HepG2 (cell line): ENCODE results near the gene SHBG. TPM values are rescaled to one million over a fixed set of nuclear protein-coding genes. Genes with fewer than 3 reads are reported as not detected.

ENCODE experiments used
- ATAC-seq: fragments of 200-7000 bp; cut with Tn5 transposase; 3 replicates; pipeline ENCODE4 v1.9.1; 2020; ENCODE audit warnings: mild to moderate bottlenecking, moderate library complexity
- BruUV-seq: library from RNA; stranded (reverse); fragments of 400-500 nt; replicated peaks from 2 replicates; lab custom pipeline; 2021; lab: Mats Ljungman, UMichigan
- CTCF ChIA-PET: fragments of 300-600 bp; formaldehyde crosslinking; extraction: SDS; loops from one replicate; lab custom pipeline; 2021; ENCODE audit warnings: low total read pairs, inconsistent platforms, low intra/inter-chr PET ratio; lab: Yijun Ruan, JAX
- POLR2A ChIA-PET: fragments of 350-600 bp; sonication (Branson Sonifier 250); formaldehyde crosslinking; loops from one replicate; lab custom pipeline; 2020; ENCODE audit warnings: antibody characterized with exemption, inconsistent platforms; lab: Yijun Ruan, JAX
- DNase-seq: peaks from one replicate; pipeline ENCODE4 v3.0.0-alpha.2; 2015; ENCODE audit warnings: low spot score
- FAIRE-seq: peaks from 3 replicates; lab custom pipeline; 2011; peaks lifted over from hg19 to GRCh38; lab: Jason Lieb, UNC
- H2AFZ ChIP-seq: one replicate; pipeline ENCODE4 v1.6.1; 2011; ENCODE audit warnings: low read length, inconsistent platforms
- H3K27ac ChIP-seq: fragments of 300-600 bp; 3 replicates; pipeline ENCODE4 v1.8.0; 2011; ENCODE audit warnings: mixed run types, mild to moderate bottlenecking, mixed read lengths, low read length, inconsistent platforms; ENCODE audit not compliant: insufficient read depth; ENCODE audit errors: extremely low read length
- H3K27me3 ChIP-seq, 2 experiments: fragments of 200-600 bp in 1 of 2; 2 replicates in 1 of 2; 3 replicates in 1 of 2; pipeline versions ENCODE4 v1.6.0 to v1.8.0; 2011; ENCODE audit warnings: low read length in 2 of 2, mild to moderate bottlenecking in 2 of 2, moderate library complexity in 2 of 2, inconsistent platforms in 1 of 2; ENCODE audit not compliant: insufficient read depth in 2 of 2, control insufficient read depth in 1 of 2
- H3K36me3 ChIP-seq, 2 experiments: fragments of 200-600 bp in 1 of 2; replicated peaks in 1 of 2; 2 replicates in 1 of 2; 3 replicates in 1 of 2; pipeline versions ENCODE4 v1.5.1 to v1.8.0; 2011; ENCODE audit warnings: low read length in 2 of 2, inconsistent platforms in 1 of 2; ENCODE audit not compliant: insufficient read depth in 2 of 2, control insufficient read depth in 1 of 2
- H3K4me1 ChIP-seq: 2 replicates; pipeline ENCODE4 v1.5.1; 2012; ENCODE audit warnings: low read length, inconsistent platforms; ENCODE audit not compliant: insufficient read depth
- H3K4me2 ChIP-seq: 2 replicates; pipeline ENCODE4 v1.6.0; 2011; ENCODE audit warnings: low read depth, low read length, inconsistent platforms
- H3K4me3 ChIP-seq, 3 experiments: fragments of 200-600 bp in 1 of 3; sonication (generic), shearing (Covaris generic) in 1 of 3; replicated peaks in 1 of 3; 2 replicates each; pipeline ENCODE4 v1.5.1; 2011 to 2016; ENCODE audit warnings: low read length in 3 of 3, inconsistent platforms in 2 of 3, low read depth in 2 of 3, mild to moderate bottlenecking in 2 of 3, control low read depth in 1 of 3, mixed read lengths in 1 of 3; ENCODE audit not compliant: insufficient read depth in 1 of 3
- H3K79me2 ChIP-seq: one replicate; pipeline ENCODE4 v1.6.1; 2011; ENCODE audit warnings: low read length, inconsistent platforms; ENCODE audit not compliant: insufficient read depth
- H3K9ac ChIP-seq: 2 replicates; pipeline ENCODE4 v1.6.0; 2011; ENCODE audit warnings: mild to moderate bottlenecking, low read depth, low read length, inconsistent platforms; ENCODE audit not compliant: insufficient read depth
- H3K9me3 ChIP-seq: 2 replicates; pipeline ENCODE4 v1.5.1; 2012; ENCODE audit warnings: mild to moderate bottlenecking, low read length
- H4K20me1 ChIP-seq: 2 replicates; pipeline ENCODE4 v1.6.0; 2011; ENCODE audit warnings: inconsistent platforms, mild to moderate bottlenecking, low read length, moderate library complexity; ENCODE audit not compliant: insufficient read depth
- AGO2 ChIP-seq: fragments of 200-400 bp; formaldehyde crosslinking; optimal IDR thresholded peaks from 2 replicates; pipeline ENCODE3; 2017; ENCODE audit warnings: mild to moderate bottlenecking, low read depth, low read length, moderate library complexity
- CBX2 ChIP-seq, 2 experiments: fragments of 200-600 bp in 1 of 2; sonication (generic); formaldehyde crosslinking in 1 of 2; IDR thresholded peaks; 2 replicates each; pipeline versions ENCODE4 v1.7.0 to v1.8.1; 2018 to 2022; ENCODE audit warnings: low read depth in 2 of 2, low read length in 1 of 2, mild to moderate bottlenecking in 1 of 2, missing genetic modification reagents in 1 of 2
- GATAD2A ChIP-seq: IDR thresholded peaks from 2 replicates; pipeline ENCODE4 v1.6.1; 2016
- KDM3A ChIP-seq: IDR thresholded peaks from 2 replicates; pipeline ENCODE4 v1.6.1; 2018; ENCODE audit warnings: low read depth, missing compliant biosample characterization
- RARG ChIP-seq: sonication (generic); formaldehyde crosslinking; IDR thresholded peaks from 2 replicates; pipeline ENCODE4 v1.4.0; 2020; ENCODE audit warnings: low read depth, mild to moderate bottlenecking, missing genetic modification reagents
- RFX5 ChIP-seq: IDR thresholded peaks from 2 replicates; pipeline ENCODE4 v1.6.1; 2011; ENCODE audit warnings: low read depth, low read length, improper control_type of control experiment
- SATB2 ChIP-seq: sonication (generic); formaldehyde crosslinking; IDR thresholded peaks from 2 replicates; pipeline ENCODE4 v1.5.0; 2020; ENCODE audit warnings: missing genetic modification reagents
- SKI ChIP-seq: fragments of 450-650 bp; IDR thresholded peaks from one replicate; pipeline ENCODE4 v1.6.1; 2018; ENCODE audit warnings: mild to moderate bottlenecking; ENCODE audit not compliant: partially characterized antibody
- ZFP62 ChIP-seq: sonication (generic); formaldehyde crosslinking; IDR thresholded peaks from 2 replicates; pipeline ENCODE4 v1.4.0; 2020; ENCODE audit warnings: missing genetic modification reagents
- ZNF670 ChIP-seq: sonication (generic); formaldehyde crosslinking; IDR thresholded peaks from 2 replicates; pipeline ENCODE4 v1.8.0; 2022; ENCODE audit warnings: mild to moderate bottlenecking, missing genetic modification reagents, borderline replicate concordance
- ZNF781 ChIP-seq: sonication (generic); formaldehyde crosslinking; IDR thresholded peaks from 2 replicates; pipeline ENCODE4 v1.5.1; 2020; ENCODE audit warnings: borderline replicate concordance, mild to moderate bottlenecking, missing genetic modification reagents; ENCODE audit errors: not compliant biosample characterization
- WGBS: methylation state at CpG from one replicate; pipeline ENCODE4 v1.1.6; 2017; ENCODE audit warnings: low lambda C conversion rate; 5-methylcytosine and 5-hydroxymethylcytosine counted together
- in situ Hi-C: cut with HindIII; loops from 2 replicates; pipeline ENCODE4 v1.10.0; 2017; ENCODE audit warnings: low pct_unique_long_range_greater_than_20kb; ENCODE audit not compliant: extremely low pct_ligation_motif_present
- intact Hi-C: fragments of 100-400 bp; cut with micrococcal nuclease; formaldehyde crosslinking; loops from one replicate; pipeline ENCODE4 v1.10.0; 2022; ENCODE audit not compliant: unreplicated experiment
- polyA plus RNA-seq, 8 experiments: library from polyadenylated mRNA; depleted of rRNA in 3 of 8; stranded (reverse) in 7 of 8; unstranded in 1 of 8; fragments of >200 nt; fragmentation: Illumina TruSeq in 4 of 8; extraction: Trizol in 4 of 8; gene quantifications; 2 replicates each; pipeline versions ENCODE4 v1.2.1 to v1.2.3, GENCODE V29; 2011 to 2016; ENCODE audit warnings: low read depth in 4 of 8, missing spikeins in 1 of 8, mixed read lengths in 1 of 8; ENCODE audit not compliant: insufficient read depth in 1 of 8
- total RNA-seq, 5 experiments: library from RNA; depleted of rRNA; stranded (reverse); fragments of >200 nt; fragmentation: Illumina TruSeq; extraction: Trizol; gene quantifications; 2 replicates each; pipeline ENCODE4 v1.2.3, GENCODE V29; 2016; ENCODE audit warnings: low read depth in 1 of 5

The SHBG gene
- total and polyA plus RNA-seq, 2 of the 13 experiments (the other 11 are each of a cell fraction or from before 2014, with no cell fraction given) = 4.0 to 6.1 TPM

DNA sequence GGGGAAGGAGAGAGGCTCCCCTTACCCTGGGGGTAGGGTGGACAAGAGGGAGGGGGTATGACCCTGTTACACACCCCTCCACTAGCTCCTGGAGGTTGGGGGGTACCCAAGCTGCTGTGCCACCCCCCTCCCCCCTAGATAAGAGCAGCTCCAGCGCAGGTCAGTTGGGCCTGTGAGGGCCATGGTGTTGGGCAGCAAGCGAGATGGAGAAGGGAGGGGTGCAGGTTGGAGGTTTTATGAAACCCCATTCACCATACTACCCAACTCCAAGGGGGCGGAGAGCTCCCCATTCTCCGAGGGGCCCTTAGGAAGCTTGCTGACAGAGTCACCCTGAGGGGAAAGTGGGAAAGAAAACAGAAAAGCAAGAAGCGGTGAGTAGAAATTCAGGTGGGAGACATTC is 38.3 kb upstream of the SHBG start:
- DNase-seq (no peak), ATAC-seq (no peak), FAIRE-seq (no peak)
- Histone ChIP-seq H3K4me2 (no peak overlapping the region), H4K20me1 (no peaks in the 10 kb centered on the region), H3K36me3 (peaks cover 38 to 69% of the 10 kb centered on the region in 2 experiments), H2AFZ (no peak overlapping the region), H3K4me1 (no peaks in the 10 kb centered on the region), H3K27ac (no peak overlapping the region), H3K27me3 (no peaks in the 10 kb centered on the region), H3K4me3 (no peak overlapping the region), H3K9me3 (no peaks in the 10 kb centered on the region), H3K9ac (no peak overlapping the region), H3K79me2 (no peaks in the 10 kb centered on the region)
- POLR2A ChIA-PET = no interaction called here
- intact Hi-C loops (no loop called here), in situ Hi-C loops (no loop called here)
- BruUV-seq = no TSS peak
- TF ChIP-seq SKI (no peak), GATAD2A (CRISPR knock-in tag) (no peak), ZNF781 (CRISPR knock-in tag) (no peak), RARG (CRISPR knock-in tag) (no peak), CBX2 (IDR thresholded peaks at IDR 0.05; ENCODE audit: low read depth, low read length) (no peak), CBX2 (CRISPR knock-in tag; IDR thresholded peaks at IDR 0.05; ENCODE audit: low read depth) (no peak), RFX5 (no peak)
- 98% methylated on average over 5 of the region's 5 CpGs for WGBS
- CTCF ChIA-PET = no interaction called here

DNA sequence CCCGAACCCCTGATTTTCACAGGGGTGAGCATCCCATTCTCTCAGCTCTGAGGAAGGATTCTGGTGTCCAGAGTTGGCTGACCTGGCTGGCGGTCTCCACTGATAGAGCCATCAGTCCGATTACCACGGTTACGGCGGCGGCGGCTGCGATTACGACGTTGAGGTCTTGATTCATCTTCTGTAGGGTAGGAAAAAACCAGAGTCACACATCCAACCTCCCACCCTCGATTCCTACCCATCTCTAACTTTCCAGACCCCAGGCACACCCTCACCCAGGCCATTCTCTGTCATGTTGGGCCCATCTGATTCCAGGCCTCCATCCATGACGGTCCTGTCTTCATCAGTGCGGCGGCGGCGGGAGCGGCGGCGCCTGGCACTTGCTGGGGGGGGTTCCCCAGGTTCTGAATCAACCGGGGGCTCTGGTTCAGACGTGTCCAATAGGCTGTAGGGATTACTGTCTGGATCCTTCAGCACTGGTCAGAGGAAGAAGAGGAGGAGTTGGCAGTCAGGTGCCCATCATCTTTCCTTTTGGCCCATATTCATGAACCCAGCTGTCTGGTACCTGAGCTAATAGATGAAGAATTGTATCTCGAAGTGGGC is 37.4 kb upstream of the SHBG start:
- ChIA-PET CTCF (no interaction called here), POLR2A (interaction anchor here (1.4 kb wide), 1 partner anchor 9 kb away, joined by 3 read pairs; the partner anchor contains the start of gene MPDU1)
- 97% methylated on average over 15 of the region's 23 CpGs for WGBS
- DNase-seq = no peak
- FAIRE-seq = no peak
- Histone ChIP-seq H3K4me3 (no peak overlapping the region), H3K4me1 (no peaks in the 10 kb centered on the region), H2AFZ (no peak overlapping the region), H4K20me1 (no peaks in the 10 kb centered on the region), H3K9ac (no peak overlapping the region), H3K27me3 (no peaks in the 10 kb centered on the region), H3K27ac (no peak overlapping the region), H3K79me2 (no peaks in the 10 kb centered on the region), H3K4me2 (no peak overlapping the region), H3K36me3 (peaks cover 41 to 72% of the 10 kb centered on the region in 2 experiments), H3K9me3 (no peaks in the 10 kb centered on the region)
- TSS peak; percentile 43 for BruUV-seq
- intact Hi-C loops (no loop called here), in situ Hi-C loops (no loop called here)
- no peak for ATAC-seq
- TF ChIP-seq AGO2 (peak; percentile 21), SATB2 (CRISPR knock-in tag) (no peak), ZFP62 (CRISPR knock-in tag) (no peak), ZNF670 (CRISPR knock-in tag) (no peak), KDM3A (CRISPR knock-in tag) (no peak)
